Ectodermal cell (in vitro differentiated cells): ENCODE measurements around the gene KRTAP4-1.
"Not testable (repeated sequence)": the region's sequence is repeated elsewhere in the genome, so short reads cannot be mapped to it uniquely, and the experiment has no call there.

Experiments used
- H3K27ac ChIP-seq: 2 replicates; pipeline ENCODE4 v1.7.0; 2013; ENCODE audit warnings: mild to moderate bottlenecking, low read depth, low read length; ENCODE audit not compliant: insufficient read depth, poor library complexity, severe bottlenecking
- H3K27me3 ChIP-seq: 2 replicates; pipeline ENCODE4 v1.7.0; 2013; ENCODE audit warnings: mild to moderate bottlenecking, low read length; ENCODE audit not compliant: insufficient read depth, control insufficient read depth, poor library complexity, severe bottlenecking
- H3K36me3 ChIP-seq: one replicate; pipeline ENCODE4 v1.7.0; 2013; ENCODE audit warnings: low read length; ENCODE audit not compliant: control insufficient read depth, insufficient read depth
- H3K4me1 ChIP-seq: one replicate; pipeline ENCODE4 v1.7.0; 2013; ENCODE audit warnings: low read length; ENCODE audit not compliant: control insufficient read depth, insufficient read depth
- H3K4me3 ChIP-seq: 2 replicates; pipeline ENCODE4 v1.7.0; 2013; ENCODE audit warnings: low read depth, low read length, control low read depth; ENCODE audit not compliant: insufficient read depth
- H3K9me3 ChIP-seq: 2 replicates; pipeline ENCODE4 v1.7.0; 2013; ENCODE audit warnings: mild to moderate bottlenecking, low read length, moderate library complexity; ENCODE audit not compliant: control insufficient read depth
- WGBS, 2 experiments: methylation state at CpG; one replicate each; pipeline ENCODE4 v1.1.7; 2013; ENCODE audit warnings: missing lambda C conversion rate in 2 of 2; 5-methylcytosine and 5-hydroxymethylcytosine counted together

The KRTAP4-1 gene

GRCh38 chr17:41199421-41200078 lies 14.8 kb upstream of the KRTAP4-1 start:
- H3K4me1 ChIP-seq = no peaks in the 10 kb centered on the region
- H3K36me3 ChIP-seq = no peaks in the 10 kb centered on the region
- H3K27me3 ChIP-seq = no peaks in the 10 kb centered on the region
- H3K4me3 ChIP-seq = no peak overlapping the region
- no peak overlapping the region for H3K27ac ChIP-seq
- WGBS, 2 experiments = 73 to 78% methylated on average over 4 to 5 of the region's 5 CpGs
- no peaks in the 10 kb centered on the region for H3K9me3 ChIP-seq

- Histone ChIP-seq H3K27ac (no peak overlapping the region), H3K9me3 (no peaks in the 10 kb centered on the region), H3K36me3 (no peaks in the 10 kb centered on the region), H3K4me1 (no peaks in the 10 kb centered on the region), H3K4me3 (no peak overlapping the region), H3K27me3 (no peaks in the 10 kb centered on the region)
- 61 to 77% methylated on average over 1 of the region's 1 CpG for WGBS, 2 experiments
These were observed 11.4 kb upstream of the KRTAP4-1 start for GRCh38 chr17:41196068-41196467.

DNA sequence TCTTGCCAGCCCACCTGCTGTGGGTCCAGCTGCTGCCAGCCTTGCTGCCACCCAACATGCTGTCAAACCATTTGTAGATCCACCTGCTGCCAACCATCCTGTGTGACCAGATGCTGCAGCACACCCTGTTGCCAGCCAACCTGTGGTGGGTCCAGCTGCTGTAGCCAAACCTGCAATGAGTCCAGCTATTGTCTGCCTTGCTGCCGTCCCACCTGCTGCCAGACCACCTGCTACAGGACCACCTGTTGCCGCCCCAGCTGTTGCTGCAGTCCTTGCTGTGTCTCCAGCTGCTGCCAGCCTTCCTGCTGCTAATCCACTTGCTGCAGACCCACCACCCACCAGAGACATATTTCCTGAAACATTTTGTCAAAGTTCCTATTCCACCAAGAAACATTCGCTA lies 5.6 kb upstream of the KRTAP4-1 start:
- WGBS, 2 experiments = 92% methylated on average over 3 of the region's 3 CpGs

DNA sequence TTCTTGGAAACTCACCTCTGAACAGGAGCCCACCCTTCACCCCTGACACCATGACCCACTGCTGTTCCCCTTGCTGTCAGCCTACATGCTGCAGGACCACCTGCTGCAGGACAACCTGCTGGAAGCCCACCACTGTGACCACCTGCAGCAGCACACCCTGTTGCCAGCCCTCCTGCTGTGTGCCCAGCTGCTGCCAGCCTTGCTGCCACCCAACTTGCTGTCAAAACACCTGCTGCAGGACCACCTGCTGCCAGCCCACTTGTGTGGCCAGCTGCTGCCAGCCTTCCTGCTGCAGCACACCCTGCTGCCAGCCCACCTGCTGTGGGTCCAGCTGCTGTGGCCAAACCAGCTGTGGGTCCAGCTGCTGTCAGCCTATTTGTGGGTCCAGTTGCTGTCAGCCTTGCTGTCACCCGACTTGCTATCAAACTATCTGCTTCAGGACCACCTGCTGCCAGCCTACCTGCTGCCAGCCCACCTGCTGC lies 5.2 kb upstream of the KRTAP4-1 start, which contains the start of gene KRTAP9-1:
Gene KRTAP9-1 (plus strand): TSS at position 51 of the 482 bp plus-strand sequence. CDS start 0 bp downstream, at position 51.
- whole genome bisulfite sequencing, 2 experiments = 76 to 90% methylated on average over 1 of the region's 1 CpG
- H3K27ac ChIP-seq, H3K4me3 ChIP-seq, H3K4me1 ChIP-seq, H3K27me3 ChIP-seq, H3K36me3 ChIP-seq, H3K9me3 ChIP-seq: not testable (repeated sequence)

More for the DNA sequence above, 5.6 kb upstream of the KRTAP4-1 start:
- Histone ChIP-seq H3K27ac (no peak overlapping the region), H3K9me3 (no peaks in the 10 kb centered on the region), H3K4me3 (no peak overlapping the region), H3K27me3 (no peaks in the 10 kb centered on the region), H3K36me3 (no peaks in the 10 kb centered on the region), H3K4me1 (no peaks in the 10 kb centered on the region)

DNA sequence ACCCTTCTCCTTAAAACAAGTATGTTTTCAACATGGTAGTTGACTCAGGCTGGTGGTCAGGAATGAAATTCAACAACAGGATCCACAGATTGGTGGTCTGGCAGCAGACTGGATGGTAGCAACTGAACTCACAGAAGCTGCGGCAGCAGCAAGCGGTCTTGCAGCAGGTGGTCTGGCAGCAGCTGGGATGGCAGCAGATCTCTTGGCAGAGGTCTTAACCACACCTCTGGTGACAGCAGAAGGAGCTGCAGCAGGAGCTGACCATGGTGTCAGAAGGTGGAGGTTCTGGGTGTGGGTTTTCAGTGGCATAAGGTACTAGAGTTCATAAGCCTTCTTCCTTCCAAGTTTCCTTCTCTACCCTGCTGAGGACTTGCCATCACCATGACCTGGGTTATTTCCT lies 2.2 kb upstream of the KRTAP4-1 start:
- Histone ChIP-seq H3K27me3 (no peaks in the 10 kb centered on the region), H3K4me1 (no peaks in the 10 kb centered on the region), H3K4me3 (no peak overlapping the region), H3K27ac (no peak overlapping the region), H3K36me3 (no peaks in the 10 kb centered on the region), H3K9me3 (no peaks in the 10 kb centered on the region)
- 87 to 92% methylated on average over 2 of the region's 2 CpGs for WGBS, 2 experiments

GRCh38 chr17:41185001-41185400 lies 290 bp upstream of the KRTAP4-1 start:
- Histone ChIP-seq H3K27me3 (no peaks in the 10 kb centered on the region), H3K27ac (no peak overlapping the region), H3K36me3 (no peaks in the 10 kb centered on the region), H3K4me1 (no peaks in the 10 kb centered on the region), H3K4me3 (no peak overlapping the region), H3K9me3 (no peaks in the 10 kb centered on the region)
- 83 to 88% methylated on average over 1 of the region's 1 CpG for WGBS, 2 experiments

GRCh38 chr17:41178843-41179616 lies 5.7 kb downstream of the KRTAP4-1 start:
- H3K27me3 ChIP-seq = no peaks in the 10 kb centered on the region
- H3K4me1 ChIP-seq = no peaks in the 10 kb centered on the region
- no peak overlapping the region for H3K4me3 ChIP-seq
- H3K36me3 ChIP-seq = no peaks in the 10 kb centered on the region
- 94 to 97% methylated on average over 1 of the region's 1 CpG for WGBS, 2 experiments
- no peaks in the 10 kb centered on the region for H3K9me3 ChIP-seq
- no peak overlapping the region for H3K27ac ChIP-seq

DNA sequence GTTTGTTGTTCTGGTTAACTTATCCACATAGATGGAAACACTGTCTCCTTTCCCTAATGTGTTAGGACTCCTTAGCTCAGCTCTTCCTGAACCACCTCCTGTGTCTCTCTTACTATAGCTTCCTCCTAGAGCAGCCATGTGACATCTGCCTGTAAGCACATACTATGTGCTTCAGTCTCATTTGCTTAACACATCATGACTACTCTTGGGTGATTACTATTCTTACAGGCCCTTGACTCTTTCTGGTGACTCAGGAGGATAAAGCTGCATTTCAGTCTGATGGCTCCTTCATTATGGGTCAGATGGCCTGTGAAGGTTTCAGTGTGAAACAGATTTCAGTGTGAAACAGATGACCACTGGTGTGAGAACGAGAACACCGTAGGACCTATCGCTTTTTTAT lies 6.4 kb downstream of the KRTAP4-1 start:
- H3K4me3 ChIP-seq = no peak overlapping the region
- no peak overlapping the region for H3K27ac ChIP-seq
- H3K27me3 ChIP-seq = no peaks in the 10 kb centered on the region
- no peaks in the 10 kb centered on the region for H3K4me1 ChIP-seq
- WGBS, 2 experiments = 87 to 96% methylated on average over 3 of the region's 3 CpGs
- H3K36me3 ChIP-seq = no peaks in the 10 kb centered on the region
- no peaks in the 10 kb centered on the region for H3K9me3 ChIP-seq

- Histone ChIP-seq H3K27me3 (no peaks in the 10 kb centered on the region), H3K4me1 (no peaks in the 10 kb centered on the region), H3K9me3 (no peaks in the 10 kb centered on the region), H3K36me3 (no peaks in the 10 kb centered on the region), H3K4me3 (no peak within 1 kb of the TSS), H3K27ac (no peak within 1 kb of the TSS)
- 93 to 95% methylated on average over 6 to 7 of the region's 7 CpGs for WGBS, 2 experiments
These were observed 6.9 kb downstream of the KRTAP4-1 start, which contains the start of gene KRTAP4-2 for GRCh38 chr17:41177727-41178271. TSS of gene KRTAP4-2 (minus strand) at chr17:41178221. CDS start at chr17:41178164, 57 bp downstream.

DNA sequence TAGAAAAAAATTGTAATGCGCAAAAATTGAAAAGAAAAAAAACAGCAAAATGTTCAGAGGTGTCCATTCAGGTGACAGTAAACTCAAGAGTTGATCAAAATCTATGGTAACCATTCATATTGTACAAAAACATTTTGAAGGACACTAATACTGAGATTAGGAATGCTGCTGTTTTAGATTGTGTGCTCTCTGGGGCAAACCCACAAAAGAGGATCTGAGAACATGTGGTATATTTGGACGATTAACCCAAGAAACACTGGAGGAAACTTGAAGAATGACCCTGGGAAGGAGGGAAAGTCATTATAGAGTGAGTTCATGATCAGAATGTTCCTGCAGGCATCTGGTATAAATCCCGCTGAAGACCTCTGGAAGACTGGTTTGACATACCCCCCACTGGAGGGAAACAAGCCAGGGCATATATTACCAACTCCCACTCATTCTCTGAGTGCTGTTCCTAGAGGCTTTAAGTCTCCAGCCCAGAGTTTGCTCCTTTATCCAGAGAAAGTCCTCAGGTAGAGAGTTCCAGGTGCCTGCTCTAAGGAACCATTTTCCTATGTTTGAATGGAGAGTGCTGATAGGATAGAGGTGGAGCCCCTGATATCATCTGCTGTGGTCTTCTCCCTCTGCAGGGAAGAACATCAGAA lies 7.8 kb downstream of the KRTAP4-1 start:
- Histone ChIP-seq H3K9me3 (no peaks in the 10 kb centered on the region), H3K27me3 (no peaks in the 10 kb centered on the region), H3K36me3 (no peaks in the 10 kb centered on the region), H3K4me1 (no peaks in the 10 kb centered on the region), H3K4me3 (no peak overlapping the region), H3K27ac (no peak overlapping the region)
- 94 to 96% methylated on average over 3 of the region's 3 CpGs for WGBS, 2 experiments
